ENCODE results near the gene POLR1G. TPM values are rescaled to one million over a fixed set of nuclear protein-coding genes. Genes with fewer than 3 reads are reported as not detected.

POLR1G gene
- total RNA-seq, 1 experiment from 2014 or later, result 6.6 TPM

DNA sequence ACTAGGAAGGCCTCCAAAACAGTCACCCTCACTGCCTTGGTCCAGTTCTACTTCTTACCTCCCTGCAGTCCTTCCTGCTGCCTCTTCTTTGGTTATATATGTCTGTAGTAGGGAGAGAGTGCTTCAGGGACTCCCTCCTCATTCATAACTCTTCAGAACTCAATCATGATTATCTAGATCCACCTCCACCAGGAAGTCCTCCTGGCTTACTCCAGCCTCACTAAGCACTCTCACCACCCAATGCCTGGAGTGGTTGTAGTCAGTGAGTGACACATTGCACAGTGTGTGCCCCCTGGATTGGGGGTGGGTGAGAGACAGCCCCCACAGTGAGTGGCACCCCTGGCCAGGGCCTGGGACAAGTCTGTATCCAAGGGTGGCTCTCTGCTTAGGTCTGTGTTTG is 51.3 kb downstream of the POLR1G start:
- Histone ChIP-seq H3K9me3 (ENCODE audit: low read length) (no peaks in the 10 kb centered on the region), H2AFZ (ENCODE audit: low read length) (no peak overlapping the region), H3K4me1 (ENCODE audit: low read length) (peaks cover 16% of the 10 kb centered on the region), H3K4me2 (ENCODE audit: low read depth, low read length, poor library complexity, severe bottlenecking) (no peak overlapping the region), H3K4me3 (ENCODE audit: low read length) (no peak overlapping the region), H3K27ac (ENCODE audit: low read length) (no peak overlapping the region), H3K36me3 (ENCODE audit: insufficient read depth, low read length) (no peaks in the 10 kb centered on the region), H4K20me1 (ENCODE audit: insufficient read depth, low read depth, low read length) (no peaks in the 10 kb centered on the region), H3K9ac (ENCODE audit: low read length) (no peak overlapping the region), H3K9me2 (replicated peaks; ENCODE audit: insufficient read depth, low read length) (no peaks in the 10 kb centered on the region), H3K27me3 (ENCODE audit: low read length) (no peaks in the 10 kb centered on the region), H3K79me2 (ENCODE audit: low read length) (no peaks in the 10 kb centered on the region)
- no peak for DNase-seq

Small RNAs within 50 kb of the gene (small RNA-seq; reads per million reads assigned to genes)
- not detected for gene MIR6088

Other genes with a start within 250 kb of the POLR1G start
- gene NKPD1, start 245.7 kb upstream of the POLR1G start, total RNA-seq (2014; rRNA removed; shearing (Covaris generic); ENCODE audit: low replicate concordance), result 1.2 TPM in 1 of 2 replicates, not detected in the other
- gene TRAPPC6A, start 228.4 kb upstream of the POLR1G start, total RNA-seq (2014; rRNA removed; shearing (Covaris generic); ENCODE audit: low replicate concordance), result 32.2 and 62.8 TPM in 2 replicates
- gene BLOC1S3, start 227.9 kb upstream of the POLR1G start, total RNA-seq (2014; rRNA removed; shearing (Covaris generic); ENCODE audit: low replicate concordance), result 4.4 and 8.5 TPM in 2 replicates
- not detected in 2 replicates for gene EXOC3L2, start 161.2 kb upstream of the POLR1G start, total RNA-seq (2014; rRNA removed; shearing (Covaris generic); ENCODE audit: low replicate concordance)
- 17.9 and 20.2 TPM in 2 replicates for gene MARK4, start 155.4 kb upstream of the POLR1G start, total RNA-seq (2014; rRNA removed; shearing (Covaris generic); ENCODE audit: low replicate concordance)
- not detected in 2 replicates for gene CKM, start 83.8 kb upstream of the POLR1G start, total RNA-seq (2014; rRNA removed; shearing (Covaris generic); ENCODE audit: low replicate concordance)
- not detected in 2 replicates for gene KLC3, start 65.9 kb upstream of the POLR1G start, total RNA-seq (2014; rRNA removed; shearing (Covaris generic); ENCODE audit: low replicate concordance)
- gene ERCC2, start 36.1 kb upstream of the POLR1G start, total RNA-seq (2014; rRNA removed; shearing (Covaris generic); ENCODE audit: low replicate concordance), result 15.4 and 23.4 TPM in 2 replicates
- 1.0 and 1.1 TPM in 2 replicates for gene PPP1R13L, start 1.6 kb upstream of the POLR1G start, total RNA-seq (2014; rRNA removed; shearing (Covaris generic); ENCODE audit: low replicate concordance)
- gene ERCC1, start 17.3 kb downstream of the POLR1G start, total RNA-seq (2014; rRNA removed; shearing (Covaris generic); ENCODE audit: low replicate concordance), result 121 and 175 TPM in 2 replicates
- gene FOSB, start 61.4 kb downstream of the POLR1G start, total RNA-seq (2014; rRNA removed; shearing (Covaris generic); ENCODE audit: low replicate concordance), result 2.5 and 4.0 TPM in 2 replicates
- gene RTN2, start 90.4 kb downstream of the POLR1G start, total RNA-seq (2014; rRNA removed; shearing (Covaris generic); ENCODE audit: low replicate concordance), result 3.1 and 4.6 TPM in 2 replicates
- gene PPM1N, start 91.8 kb downstream of the POLR1G start, total RNA-seq (2014; rRNA removed; shearing (Covaris generic); ENCODE audit: low replicate concordance), result 0.71 and 8.0 TPM in 2 replicates
- gene VASP, start 100.8 kb downstream of the POLR1G start, total RNA-seq (2014; rRNA removed; shearing (Covaris generic); ENCODE audit: low replicate concordance), result 77.9 and 97.9 TPM in 2 replicates
- 4.7 and 4.8 TPM in 2 replicates for gene OPA3, start 178.2 kb downstream of the POLR1G start, total RNA-seq (2014; rRNA removed; shearing (Covaris generic); ENCODE audit: low replicate concordance)
- gene GPR4, start 195.6 kb downstream of the POLR1G start, total RNA-seq (2014; rRNA removed; shearing (Covaris generic); ENCODE audit: low replicate concordance), result 0.26 and 0.83 TPM in 2 replicates
- gene EML2, start 232.8 kb downstream of the POLR1G start, total RNA-seq (2014; rRNA removed; shearing (Covaris generic); ENCODE audit: low replicate concordance), result 40.3 and 86.4 TPM in 2 replicates